ENCODE measurements around the gene DSC1. TPM values are rescaled to one million over a fixed set of nuclear protein-coding genes. Genes with fewer than 3 reads are reported as not detected.

Gene DSC1
- total and polyA plus RNA-seq, 2 of the 13 experiments (the other 11 are each of a cell fraction or from before 2014, with no cell fraction given), result not detected

GRCh38 chr18:31102025-31102684, 60.5 kb downstream of the DSC1 start, which contains the start of gene DSC2 (continued):
- TF ChIP-seq TCF7L2 (IDR thresholded peaks at IDR 0.05; ENCODE audit: low read depth, low read length) (no peak), ELF3 (CRISPR knock-in tag; IDR thresholded peaks at IDR 0.05) (no peak), ZNF275 (CRISPR knock-in tag; IDR thresholded peaks at IDR 0.05; ENCODE audit: borderline replicate concordance) (0 out of 2 replicates have a peak, but pooled peaks have one; percentile 38), SNAPC5 (CRISPR knock-in tag; IDR thresholded peaks at IDR 0.05; ENCODE audit: borderline replicate concordance) (no peak), PRDM15 (CRISPR knock-in tag; IDR thresholded peaks at IDR 0.05) (peak; percentile 33; the same call in 1 of the 2 replicates), TIGD3 (CRISPR knock-in tag; IDR thresholded peaks at IDR 0.05; ENCODE audit: borderline replicate concordance) (no peak), CHD4 (IDR thresholded peaks at IDR 0.05; ENCODE audit: borderline replicate concordance, low read length) (no peak), ZNF446 (CRISPR knock-in tag; IDR thresholded peaks at IDR 0.05) (no peak), SIX4 (CRISPR knock-in tag; IDR thresholded peaks at IDR 0.05) (peak; percentile 64; the same call in 1 of the 2 replicates), CHD2 (IDR thresholded peaks at IDR 0.05; ENCODE audit: low read depth, low read length) (no peak), MTA3 (CRISPR knock-in tag; IDR thresholded peaks at IDR 0.05) (no peak), MED8 (CRISPR knock-in tag; IDR thresholded peaks at IDR 0.05; ENCODE audit: insufficient replicate concordance) (peak; percentile 40), FOXK2 (IDR thresholded peaks at IDR 0.05) (no peak), ZNF841 (CRISPR knock-in tag; IDR thresholded peaks at IDR 0.05; ENCODE audit: borderline replicate concordance) (no peak), E2F2 (CRISPR knock-in tag; IDR thresholded peaks at IDR 0.05; ENCODE audit: borderline replicate concordance) (no peak), MZF1 (CRISPR knock-in tag; IDR thresholded peaks at IDR 0.05; ENCODE audit: borderline replicate concordance) (no peak), E2F5 (CRISPR knock-in tag; conservative IDR thresholded peaks at IDR 0.05) (no peak), ZC3H4 (CRISPR knock-in tag; IDR thresholded peaks at IDR 0.05; ENCODE audit: borderline replicate concordance) (no peak), DRAP1 (CRISPR knock-in tag; IDR thresholded peaks at IDR 0.05) (peak; percentile 63; the same call in 1 of the 2 replicates), ZFP36 (IDR thresholded peaks at IDR 0.05; ENCODE audit: borderline replicate concordance, low read depth, low read length, partially characterized antibody) (no peak), EED (CRISPR knock-in tag; IDR thresholded peaks at IDR 0.05) (no peak)

Data from HepG2 (cell line).